ENCODE measurements around the gene MAPRE3.
"Not testable (repeated sequence)": the region's sequence is repeated elsewhere in the genome, so short reads cannot be mapped to it uniquely, and the experiment has no call there.

DNA sequence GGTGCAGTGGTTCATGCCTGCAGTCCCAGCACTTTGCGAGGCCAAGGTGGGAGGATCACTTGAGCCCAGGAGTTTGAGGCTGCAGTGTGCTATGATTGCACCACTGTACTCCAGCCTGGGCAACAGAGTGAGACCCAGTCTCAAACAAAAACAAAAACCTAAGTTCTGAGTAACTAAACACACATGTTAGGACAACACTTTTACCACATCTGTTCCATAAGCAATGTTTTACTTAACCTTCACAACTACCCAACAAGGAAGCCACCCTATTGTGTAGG is 47.3 kb upstream of the MAPRE3 start:
- TF ChIP-seq, protein P1, sequence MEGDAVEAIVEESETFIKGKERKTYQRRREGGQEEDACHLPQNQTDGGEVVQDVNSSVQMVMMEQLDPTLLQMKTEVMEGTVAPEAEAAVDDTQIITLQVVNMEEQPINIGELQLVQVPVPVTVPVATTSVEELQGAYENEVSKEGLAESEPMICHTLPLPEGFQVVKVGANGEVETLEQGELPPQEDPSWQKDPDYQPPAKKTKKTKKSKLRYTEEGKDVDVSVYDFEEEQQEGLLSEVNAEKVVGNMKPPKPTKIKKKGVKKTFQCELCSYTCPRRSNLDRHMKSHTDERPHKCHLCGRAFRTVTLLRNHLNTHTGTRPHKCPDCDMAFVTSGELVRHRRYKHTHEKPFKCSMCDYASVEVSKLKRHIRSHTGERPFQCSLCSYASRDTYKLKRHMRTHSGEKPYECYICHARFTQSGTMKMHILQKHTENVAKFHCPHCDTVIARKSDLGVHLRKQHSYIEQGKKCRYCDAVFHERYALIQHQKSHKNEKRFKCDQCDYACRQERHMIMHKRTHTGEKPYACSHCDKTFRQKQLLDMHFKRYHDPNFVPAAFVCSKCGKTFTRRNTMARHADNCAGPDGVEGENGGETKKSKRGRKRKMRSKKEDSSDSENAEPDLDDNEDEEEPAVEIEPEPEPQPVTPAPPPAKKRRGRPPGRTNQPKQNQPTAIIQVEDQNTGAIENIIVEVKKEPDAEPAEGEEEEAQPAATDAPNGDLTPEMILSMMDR (IDR thresholded peaks at IDR 0.05) = not testable (repeated sequence)
- TF ChIP-seq POLR2A (IDR thresholded peaks at IDR 0.05) = not testable (repeated sequence)

Data from right lobe of liver (tissue), 4 donors.